Left lung (tissue), 10 donors: Measurements from ENCODE around the gene C21orf58. TPM values are rescaled to one million over a fixed set of nuclear protein-coding genes. Genes with fewer than 3 reads are reported as not detected.

Experiments
- ATAC-seq: fragments of 200-7000 bp; cut with Tn5 transposase; one replicate; pipeline ENCODE4 v1.9.1; 2020; ENCODE audit warnings: moderate library complexity
- DNase-seq, 4 donors: peaks; one replicate each; pipeline ENCODE4 v3.0.0-alpha.2; 2013 to 2020
- H3K27ac ChIP-seq, 2 donors: fragments of 200-600 bp; sonication (generic) in 1 of 2; one replicate each; pipeline versions ENCODE4 v1.5.0 to v1.8.0; 2020 to 2021
- H3K27me3 ChIP-seq, 2 donors: fragments of 200-600 bp; sonication (generic) in 1 of 2; one replicate each; pipeline versions ENCODE4 v1.5.0 to v1.8.0; 2020 to 2021
- H3K36me3 ChIP-seq, 2 donors: fragments of 200-600 bp; sonication (generic) in 1 of 2; one replicate each; pipeline versions ENCODE4 v1.5.0 to v1.8.0; 2020 to 2021
- H3K4me1 ChIP-seq, 2 donors: fragments of 200-600 bp; one replicate each; pipeline ENCODE4 v1.8.0; 2021
- H3K4me3 ChIP-seq, 2 donors: fragments of 200-600 bp; sonication (generic) in 1 of 2; one replicate each; pipeline versions ENCODE4 v1.5.0 to v1.8.0; 2020 to 2021; ENCODE audit warnings: mild to moderate bottlenecking in 1 of 2
- H3K9me3 ChIP-seq, 2 donors: fragments of 200-600 bp; sonication (generic) in 1 of 2; one replicate each; pipeline versions ENCODE4 v1.5.0 to v1.8.0; 2020 to 2021
- CTCF ChIP-seq, 2 donors: fragments of 200-600 bp; sonication (generic) in 1 of 2; IDR thresholded peaks; one replicate each; pipeline versions ENCODE4 v1.5.0 to v1.8.0; 2021; ENCODE audit warnings: antibody characterized with exemption in 2 of 2
- intact Hi-C, 2 donors: fragments of 100-400 bp; cut with DNase I; formaldehyde crosslinking; loops; one replicate each; pipeline versions ENCODE4 v1.11.2 to v1.14.2; 2022
- polyA plus RNA-seq, 6 donors: library from polyadenylated mRNA; unstranded; fragments of 120-200 nt; gene quantifications; one replicate each; pipeline ENCODE4 v1.2.1, GENCODE V29; 2013; ENCODE audit not compliant: insufficient read length in 6 of 6
- total RNA-seq, 2 donors: library from RNA; stranded (reverse); fragmentation: NEBNext Ultra II Directional; extraction: Animal tissue kit (Norgen Biotek cat#: 25700); gene quantifications; one replicate each; pipeline ENCODE4 v1.2.1, GENCODE V29; 2021
- donor health status: DM: no; HTN: yes; CAD: no.
- donor health status: DM: no; HTN: no; CAD: no.

The C21orf58 gene
- total and polyA plus RNA-seq, 8 donors = 5.8 to 24.6 (median 19.4) TPM

GRCh38 chr21:46255166-46255565 is 68.5 kb downstream of the C21orf58 start:
- intact Hi-C loops = no loop called here
- ATAC-seq = no peak
- H3K27me3 ChIP-seq = no peaks in the 10 kb centered on the region
- H3K9me3 ChIP-seq = no peaks in the 10 kb centered on the region
- H3K36me3 ChIP-seq = peaks cover 0 to 100% of the 10 kb centered on the region in 2 donors
- no peak overlapping the region for H3K27ac ChIP-seq
- no peak for DNase-seq
- no peak for TF ChIP-seq CTCF (IDR thresholded peaks at IDR 0.05)
- H3K4me3 ChIP-seq = no peak overlapping the region
- no peaks in the 10 kb centered on the region for H3K4me1 ChIP-seq

- intact Hi-C loops = no loop called here
- TF ChIP-seq CTCF (IDR thresholded peaks at IDR 0.05) = no peak
- ATAC-seq (no peak), DNase-seq (no peak)
- H3K27me3 ChIP-seq = no peaks in the 10 kb centered on the region
- H3K4me1 ChIP-seq = no peaks in the 10 kb centered on the region
- H3K27ac ChIP-seq = no peak overlapping the region
- H3K4me3 ChIP-seq = no peak overlapping the region
- peaks cover 0 to 100% of the 10 kb centered on the region in 2 donors for H3K36me3 ChIP-seq
- no peaks in the 10 kb centered on the region for H3K9me3 ChIP-seq
Measured at GRCh38 chr21:46254208-46254975, 69.3 kb downstream of the C21orf58 start.

- no peak for ATAC-seq
- no peak for TF ChIP-seq CTCF (IDR thresholded peaks at IDR 0.05)
- Histone ChIP-seq H3K4me3 (no peak overlapping the region), H3K27me3 (no peaks in the 10 kb centered on the region), H3K9me3 (no peaks in the 10 kb centered on the region), H3K36me3 (peaks cover 0 to 100% of the 10 kb centered on the region in 2 donors), H3K4me1 (no peaks in the 10 kb centered on the region), H3K27ac (no peak overlapping the region)
- no peak for DNase-seq
- intact Hi-C loops = no loop called here
Measured at GRCh38 chr21:46253610-46254124, 70.0 kb downstream of the C21orf58 start.

GRCh38 chr21:46252840-46253239 is 70.8 kb downstream of the C21orf58 start:
- Histone ChIP-seq H3K4me1 (no peaks in the 10 kb centered on the region), H3K4me3 (no peak overlapping the region), H3K27me3 (no peaks in the 10 kb centered on the region), H3K9me3 (no peaks in the 10 kb centered on the region), H3K27ac (no peak overlapping the region), H3K36me3 (peaks cover 0 to 100% of the 10 kb centered on the region in 2 donors)
- ATAC-seq = no peak
- no peak for DNase-seq
- no peak for TF ChIP-seq CTCF (IDR thresholded peaks at IDR 0.05)
- intact Hi-C loops = no loop called here

Other genes with a start within 250 kb of the C21orf58 start
- 100 to 1,000 TPM; 405 to 474 TPM for gene COL6A2, start 225.8 kb downstream of the C21orf58 start, total RNA-seq
- gene COL6A2, start 225.8 kb downstream of the C21orf58 start, polyA plus RNA-seq = 100 to 1,000 TPM; 362 to 647 (median 454) TPM
- gene FTCD, start 168.3 kb downstream of the C21orf58 start, total RNA-seq = under 1 TPM; 0.29 to 0.38 TPM
- 1 to 10 TPM; 1.5 to 2.4 (median 1.7) TPM for gene FTCD, start 168.3 kb downstream of the C21orf58 start, polyA plus RNA-seq
- 10 to 100 TPM in 1 of 2 donors, 1 to 10 TPM in 1; 5.0 to 10.3 TPM for gene SPATC1L, start 139.4 kb downstream of the C21orf58 start, total RNA-seq
- 10 to 100 TPM in 5 of 6 donors, 1 to 10 TPM in 1; 7.0 to 17.7 (median 13.1) TPM for gene SPATC1L, start 139.4 kb downstream of the C21orf58 start, polyA plus RNA-seq
- gene LSS, start 95.1 kb downstream of the C21orf58 start, total RNA-seq = 100 to 1,000 TPM in 1 of 2 donors, 10 to 100 TPM in 1; 80.7 to 184 TPM
- 10 to 100 TPM; 34.9 to 62.6 (median 45.4) TPM for gene LSS, start 95.1 kb downstream of the C21orf58 start, polyA plus RNA-seq
- gene MCM3AP, start 38.3 kb downstream of the C21orf58 start, total RNA-seq = 10 to 100 TPM; 77.4 to 91.5 TPM
- gene MCM3AP, start 38.3 kb downstream of the C21orf58 start, polyA plus RNA-seq = 100 to 1,000 TPM in 2 of 6 donors, 10 to 100 TPM in 4; 82.9 to 106 (median 99.1) TPM
- 10 to 100 TPM in 1 of 2 donors, 1 to 10 TPM in 1; 6.1 to 12.6 TPM for gene YBEY, start 37.5 kb downstream of the C21orf58 start, total RNA-seq
- 10 to 100 TPM; 16.4 to 23.1 (median 19.2) TPM for gene YBEY, start 37.5 kb downstream of the C21orf58 start, polyA plus RNA-seq
- 10 to 100 TPM; 25.7 to 33.1 TPM for gene PCNT, start 286 bp upstream of the C21orf58 start, total RNA-seq
- 10 to 100 TPM; 31.1 to 35.4 (median 32.4) TPM for gene PCNT, start 286 bp upstream of the C21orf58 start, polyA plus RNA-seq
- 10 to 100 TPM; 31.5 to 33.2 TPM for gene DIP2A, start 135.0 kb upstream of the C21orf58 start, total RNA-seq
- 10 to 100 TPM; 54.5 to 75.3 (median 65.4) TPM for gene DIP2A, start 135.0 kb upstream of the C21orf58 start, polyA plus RNA-seq